Jurkat, Clone E6-1 (cell line): ENCODE data around the gene GULP1.

ENCODE experiments used
- DNase-seq: peaks from one replicate; pipeline ENCODE4 v3.0.0-alpha.2; 2011; ENCODE audit warnings: low read depth, low spot score
- H3K4me3 ChIP-seq: 2 replicates; pipeline ENCODE4 v1.5.1; 2011; ENCODE audit warnings: mild to moderate bottlenecking, low read length, control low read depth, moderate library complexity

GULP1 gene

GRCh38 chr2:188404341-188405004 lies 112.8 kb downstream of the GULP1 start:
- no peak for DNase-seq
- no peak overlapping the region for H3K4me3 ChIP-seq

GRCh38 chr2:188406414-188406813 lies 114.7 kb downstream of the GULP1 start:
- DNase-seq, result no peak
- no peak overlapping the region for H3K4me3 ChIP-seq

- no peak for DNase-seq
- no peak overlapping the region for H3K4me3 ChIP-seq
Measured at GRCh38 chr2:188410504-188411235, 119.0 kb downstream of the GULP1 start.

- H3K4me3 ChIP-seq, result no peak overlapping the region
- DNase-seq, result no peak
Measured at GRCh38 chr2:188412190-188412589, 120.5 kb downstream of the GULP1 start.

- no peak overlapping the region for H3K4me3 ChIP-seq
- no peak for DNase-seq
Measured at GRCh38 chr2:188414411-188414810, 122.7 kb downstream of the GULP1 start.

GRCh38 chr2:188414869-188415753 lies 123.4 kb downstream of the GULP1 start:
- no peak for DNase-seq
- H3K4me3 ChIP-seq, result no peak overlapping the region

GRCh38 chr2:188415754-188416083 lies 124.0 kb downstream of the GULP1 start:
- no peak overlapping the region for H3K4me3 ChIP-seq
- no peak for DNase-seq

GRCh38 chr2:188416367-188416766 lies 124.7 kb downstream of the GULP1 start:
- no peak for DNase-seq
- no peak overlapping the region for H3K4me3 ChIP-seq

- H3K4me3 ChIP-seq, result no peak overlapping the region
- no peak for DNase-seq
Measured at GRCh38 chr2:188422726-188423125, 131.1 kb downstream of the GULP1 start.

- DNase-seq, result no peak
- H3K4me3 ChIP-seq, result no peak overlapping the region
Measured at GRCh38 chr2:188425266-188425665, 133.6 kb downstream of the GULP1 start.

- DNase-seq, result no peak
- H3K4me3 ChIP-seq, result no peak overlapping the region
Measured at GRCh38 chr2:188426121-188426520, 134.4 kb downstream of the GULP1 start.

- no peak overlapping the region for H3K4me3 ChIP-seq
- no peak for DNase-seq
Measured at GRCh38 chr2:188430705-188431104, 139.0 kb downstream of the GULP1 start.

GRCh38 chr2:188434018-188434417 lies 142.3 kb downstream of the GULP1 start:
- DNase-seq, result no peak
- no peak overlapping the region for H3K4me3 ChIP-seq

GRCh38 chr2:188435115-188435514 lies 143.4 kb downstream of the GULP1 start:
- H3K4me3 ChIP-seq, result no peak overlapping the region
- DNase-seq, result no peak

GRCh38 chr2:188437537-188437936 lies 145.9 kb downstream of the GULP1 start:
- no peak for DNase-seq
- no peak overlapping the region for H3K4me3 ChIP-seq

GRCh38 chr2:188439986-188440385 lies 148.3 kb downstream of the GULP1 start:
- no peak overlapping the region for H3K4me3 ChIP-seq
- DNase-seq, result no peak

GRCh38 chr2:188440849-188441248 lies 149.2 kb downstream of the GULP1 start:
- DNase-seq, result no peak
- H3K4me3 ChIP-seq, result no peak overlapping the region

GRCh38 chr2:188441288-188441947 lies 149.7 kb downstream of the GULP1 start:
- no peak for DNase-seq
- no peak overlapping the region for H3K4me3 ChIP-seq

- DNase-seq, result no peak
- no peak overlapping the region for H3K4me3 ChIP-seq
Measured at GRCh38 chr2:188443207-188443606, 151.5 kb downstream of the GULP1 start.
